SK-N-SH (cell line): ENCODE results near the gene HNRNPD.
"Not testable (repeated sequence)": the region's sequence is repeated elsewhere in the genome, so short reads cannot be mapped to it uniquely, and the experiment has no call there.

ENCODE experiments used
- JUND ChIP-seq: IDR thresholded peaks from 2 replicates; pipeline ENCODE4 v1.4.0; 2012
- MAX ChIP-seq: IDR thresholded peaks from 2 replicates; pipeline ENCODE4 v1.4.0; 2012; ENCODE audit warnings: low read depth
- MXI1 ChIP-seq: IDR thresholded peaks from 2 replicates; pipeline ENCODE4 v1.6.1; 2012; ENCODE audit warnings: mild to moderate bottlenecking, low read depth, low read length, improper control_type of control experiment
- RCOR1 ChIP-seq: fragments of 150-350 bp; IDR thresholded peaks from 2 replicates; pipeline ENCODE4 v1.6.1; 2017; ENCODE audit warnings: antibody characterized with exemption, low read length
- RFX5 ChIP-seq: IDR thresholded peaks from 2 replicates; pipeline ENCODE4 v1.6.1; 2012; ENCODE audit warnings: mild to moderate bottlenecking, improper control_type of control experiment, low read length
- YY1 ChIP-seq: IDR thresholded peaks from 2 replicates; pipeline ENCODE4 v1.4.0; 2012; ENCODE audit warnings: low read depth, mild to moderate bottlenecking
- TF ChIP-seq, protein P1 (sequence below): fragments of 200-600 bp; sonication (generic); IDR thresholded peaks from 2 replicates; pipeline ENCODE4 v1.6.1; 2017; ENCODE audit warnings: antibody characterized with exemption, mild to moderate bottlenecking, moderate library complexity

DNA sequence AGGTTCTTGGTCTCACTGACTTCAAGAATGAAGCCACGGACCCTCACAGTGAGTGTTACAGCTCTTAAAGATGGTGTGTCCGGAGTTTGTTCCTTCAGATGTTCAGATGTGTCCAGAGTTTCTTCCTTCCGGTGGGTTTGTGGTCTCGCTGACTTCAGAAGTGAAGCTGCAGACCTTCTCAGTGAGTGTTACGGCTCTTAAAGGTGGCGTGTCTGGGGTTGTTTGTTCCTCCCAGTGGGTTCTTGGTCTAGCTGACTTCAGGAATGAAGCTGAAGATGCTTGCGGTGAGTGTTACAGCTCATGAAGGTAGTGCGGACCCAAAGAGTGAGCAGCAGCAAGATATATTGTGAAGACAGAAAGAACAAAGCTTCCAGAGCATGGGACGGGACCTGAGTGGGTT is 40.1 kb downstream of the HNRNPD start:
- not testable (repeated sequence) for TF ChIP-seq RCOR1, YY1, RFX5, JUND, MXI1, MAX
- TF ChIP-seq, protein P1, sequence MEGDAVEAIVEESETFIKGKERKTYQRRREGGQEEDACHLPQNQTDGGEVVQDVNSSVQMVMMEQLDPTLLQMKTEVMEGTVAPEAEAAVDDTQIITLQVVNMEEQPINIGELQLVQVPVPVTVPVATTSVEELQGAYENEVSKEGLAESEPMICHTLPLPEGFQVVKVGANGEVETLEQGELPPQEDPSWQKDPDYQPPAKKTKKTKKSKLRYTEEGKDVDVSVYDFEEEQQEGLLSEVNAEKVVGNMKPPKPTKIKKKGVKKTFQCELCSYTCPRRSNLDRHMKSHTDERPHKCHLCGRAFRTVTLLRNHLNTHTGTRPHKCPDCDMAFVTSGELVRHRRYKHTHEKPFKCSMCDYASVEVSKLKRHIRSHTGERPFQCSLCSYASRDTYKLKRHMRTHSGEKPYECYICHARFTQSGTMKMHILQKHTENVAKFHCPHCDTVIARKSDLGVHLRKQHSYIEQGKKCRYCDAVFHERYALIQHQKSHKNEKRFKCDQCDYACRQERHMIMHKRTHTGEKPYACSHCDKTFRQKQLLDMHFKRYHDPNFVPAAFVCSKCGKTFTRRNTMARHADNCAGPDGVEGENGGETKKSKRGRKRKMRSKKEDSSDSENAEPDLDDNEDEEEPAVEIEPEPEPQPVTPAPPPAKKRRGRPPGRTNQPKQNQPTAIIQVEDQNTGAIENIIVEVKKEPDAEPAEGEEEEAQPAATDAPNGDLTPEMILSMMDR, result not testable (repeated sequence)
